GM12892 (cell line): Measurements from ENCODE around the gene AASDH. TPM values are rescaled to one million over a fixed set of nuclear protein-coding genes. Genes with fewer than 3 reads are reported as not detected.
A peak's percentile ranks its signal among the peaks of the same experiment; 100 is the strongest.

Source experiments
- DNase-seq: peaks from one replicate; pipeline ENCODE4 v3.0.0; 2011; ENCODE audit not compliant: insufficient read length
- FAIRE-seq: peaks from 2 replicates; lab custom pipeline; 2011; peaks lifted over from hg19 to GRCh38; lab: Jason Lieb, UNC
- POLR2A ChIP-seq: IDR thresholded peaks from 2 replicates; pipeline ENCODE4 v1.6.1; 2011; ENCODE audit warnings: low read depth, low read length, control low read depth
- POLR2AphosphoS5 ChIP-seq: IDR thresholded peaks from 2 replicates; pipeline ENCODE4 v1.6.1; 2011; ENCODE audit warnings: low read depth, low read length, control low read depth
- TAF1 ChIP-seq: IDR thresholded peaks from 2 replicates; pipeline ENCODE4 v1.6.1; 2011; ENCODE audit warnings: low read depth, mild to moderate bottlenecking, control low read depth, low read length, borderline replicate concordance
- polyA plus RNA-seq: library from polyadenylated mRNA; unstranded; fragments of >200 nt; gene quantifications from one replicate; pipeline ENCODE4 v1.2.1, GENCODE V29; 2012; ENCODE audit warnings: missing spikeins, inconsistent platforms; ENCODE audit not compliant: missing spikeins

Gene AASDH, protein sequence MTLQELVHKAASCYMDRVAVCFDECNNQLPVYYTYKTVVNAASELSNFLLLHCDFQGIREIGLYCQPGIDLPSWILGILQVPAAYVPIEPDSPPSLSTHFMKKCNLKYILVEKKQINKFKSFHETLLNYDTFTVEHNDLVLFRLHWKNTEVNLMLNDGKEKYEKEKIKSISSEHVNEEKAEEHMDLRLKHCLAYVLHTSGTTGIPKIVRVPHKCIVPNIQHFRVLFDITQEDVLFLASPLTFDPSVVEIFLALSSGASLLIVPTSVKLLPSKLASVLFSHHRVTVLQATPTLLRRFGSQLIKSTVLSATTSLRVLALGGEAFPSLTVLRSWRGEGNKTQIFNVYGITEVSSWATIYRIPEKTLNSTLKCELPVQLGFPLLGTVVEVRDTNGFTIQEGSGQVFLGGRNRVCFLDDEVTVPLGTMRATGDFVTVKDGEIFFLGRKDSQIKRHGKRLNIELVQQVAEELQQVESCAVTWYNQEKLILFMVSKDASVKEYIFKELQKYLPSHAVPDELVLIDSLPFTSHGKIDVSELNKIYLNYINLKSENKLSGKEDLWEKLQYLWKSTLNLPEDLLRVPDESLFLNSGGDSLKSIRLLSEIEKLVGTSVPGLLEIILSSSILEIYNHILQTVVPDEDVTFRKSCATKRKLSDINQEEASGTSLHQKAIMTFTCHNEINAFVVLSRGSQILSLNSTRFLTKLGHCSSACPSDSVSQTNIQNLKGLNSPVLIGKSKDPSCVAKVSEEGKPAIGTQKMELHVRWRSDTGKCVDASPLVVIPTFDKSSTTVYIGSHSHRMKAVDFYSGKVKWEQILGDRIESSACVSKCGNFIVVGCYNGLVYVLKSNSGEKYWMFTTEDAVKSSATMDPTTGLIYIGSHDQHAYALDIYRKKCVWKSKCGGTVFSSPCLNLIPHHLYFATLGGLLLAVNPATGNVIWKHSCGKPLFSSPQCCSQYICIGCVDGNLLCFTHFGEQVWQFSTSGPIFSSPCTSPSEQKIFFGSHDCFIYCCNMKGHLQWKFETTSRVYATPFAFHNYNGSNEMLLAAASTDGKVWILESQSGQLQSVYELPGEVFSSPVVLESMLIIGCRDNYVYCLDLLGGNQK
- polyA plus RNA-seq: 8.2 TPM

DNA sequence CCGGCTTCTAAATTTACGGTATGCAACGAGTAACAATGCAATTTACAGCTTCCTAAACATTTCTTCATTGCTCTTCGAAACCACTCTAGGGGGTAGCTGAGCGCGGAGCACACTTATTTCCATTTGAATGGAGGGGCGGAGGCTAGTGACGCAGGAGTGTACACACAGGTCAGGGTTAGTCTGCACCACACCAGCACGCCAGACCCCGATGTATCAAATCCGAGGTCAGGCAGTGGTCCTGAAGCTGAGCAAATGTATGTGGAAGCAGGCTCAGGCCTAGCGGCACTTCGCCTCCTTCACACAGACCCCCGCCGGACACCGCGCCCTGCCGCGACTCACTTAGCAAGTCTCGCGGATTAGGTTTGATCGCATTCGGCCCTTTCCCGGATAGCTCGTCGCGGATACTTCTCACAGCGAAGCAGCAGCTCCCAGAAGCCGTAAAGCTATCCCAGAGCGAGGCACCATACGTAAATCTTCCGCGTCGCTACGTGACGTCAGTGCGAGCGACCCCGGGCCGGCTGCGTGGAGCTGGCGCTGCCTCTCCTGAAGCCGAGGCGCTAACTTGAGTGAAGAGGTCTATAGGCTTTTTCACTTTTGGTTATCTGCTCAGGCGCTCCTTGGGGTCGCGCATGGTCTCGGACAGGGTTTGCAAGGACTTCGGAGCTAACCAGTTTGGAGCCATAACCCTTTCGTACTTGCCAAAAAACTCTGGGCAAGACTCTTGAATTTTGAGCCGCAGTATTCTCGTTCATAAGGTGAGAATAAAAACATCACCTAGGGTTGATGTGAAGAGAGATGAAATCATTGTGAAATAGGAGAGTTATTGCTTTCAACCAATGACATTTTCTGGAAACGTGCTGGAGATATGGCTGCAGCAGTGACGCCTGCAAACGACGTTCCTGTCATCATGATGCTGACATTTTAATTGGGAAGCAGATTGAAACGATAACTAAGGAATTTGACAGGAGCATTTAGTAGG is at the start of gene AASDH:
AASDH (minus strand) TSS at position 469 of the 979 bp plus-strand sequence. CDS start 3,192 bp downstream, outside the sequence.
- DNase-seq (peak; percentile 66), FAIRE-seq (peak; percentile 100)
- peak; percentile 89 for TF ChIP-seq TAF1
- peak; percentile 95 for TF ChIP-seq POLR2AphosphoS5
- peak; percentile 95 for TF ChIP-seq POLR2A

DNA sequence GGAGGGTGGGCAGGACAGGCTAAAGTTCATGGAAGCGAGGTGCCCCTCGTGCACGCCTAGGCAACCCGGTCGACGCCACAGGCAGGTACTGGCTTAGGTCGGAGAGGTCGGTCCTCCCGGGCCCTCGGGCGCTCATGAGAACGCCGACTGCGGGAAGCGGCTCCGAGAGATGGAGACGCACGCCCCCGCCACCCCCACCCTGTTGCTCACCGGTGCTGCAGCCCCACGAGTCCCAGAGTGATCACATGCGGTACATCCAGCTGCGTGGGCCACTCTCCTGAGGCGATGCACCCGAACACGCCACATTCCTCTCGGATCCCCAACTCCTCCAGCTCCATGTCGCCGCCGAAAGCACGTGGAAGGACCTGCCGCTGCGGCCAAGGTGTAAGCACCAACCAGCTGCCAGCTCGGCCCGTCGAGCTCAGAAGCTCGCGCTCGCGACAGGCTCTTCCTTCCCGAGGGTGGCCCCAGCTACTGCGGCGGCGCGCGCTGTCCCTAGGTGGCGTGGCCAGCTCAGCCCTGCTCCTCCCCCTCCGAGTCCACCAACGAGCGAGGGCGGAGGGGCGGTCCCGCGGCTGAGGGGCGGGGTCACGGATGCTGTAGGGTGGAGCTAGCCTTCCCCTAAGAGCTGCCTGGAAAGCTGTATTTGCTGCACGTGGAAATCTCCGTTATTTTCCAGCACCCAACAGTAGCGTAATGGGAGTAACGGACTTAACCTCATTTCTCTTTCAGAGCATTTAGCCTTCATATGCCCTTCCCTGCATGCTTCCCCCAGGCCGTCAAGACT is 48.0 kb upstream of the AASDH start, which contains the start of gene PPAT:
PPAT (minus strand) TSS at position 476 of the 787 bp plus-strand sequence; CDS start at position 338, 138 bp downstream.
- DNase-seq (peak; percentile 92), FAIRE-seq (peak; percentile 96)
- TF ChIP-seq POLR2AphosphoS5: peak; percentile 88
- TF ChIP-seq POLR2A: peak; percentile 95
- 0 out of 2 replicates have a peak, but pooled peaks have one; percentile 16 for TF ChIP-seq TAF1

DNA sequence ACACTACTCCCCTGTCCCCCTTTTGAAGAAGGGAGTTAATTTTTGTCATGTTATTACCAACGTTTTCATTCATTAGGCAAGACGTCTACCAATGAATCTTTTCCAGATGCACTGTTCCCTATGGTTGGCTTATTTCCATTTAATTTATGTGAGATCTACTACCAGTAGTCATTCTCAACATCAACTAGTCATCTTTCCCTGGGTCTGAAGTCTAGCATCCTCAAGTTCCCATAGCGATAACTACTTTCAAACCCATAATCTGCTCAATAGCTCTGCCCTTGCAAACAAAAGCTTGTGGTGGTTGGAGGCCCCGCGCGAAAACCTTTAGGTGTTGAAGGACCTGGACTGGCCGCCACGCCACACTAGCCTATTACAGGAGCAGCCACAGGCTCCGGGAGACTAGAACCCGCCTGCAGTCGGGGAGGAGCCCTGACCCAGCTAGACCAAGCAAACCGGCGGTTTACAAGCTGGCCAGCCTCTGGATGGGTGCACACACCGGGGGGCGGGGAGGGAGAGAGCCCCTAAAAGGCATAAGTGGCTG is 47.4 kb upstream of the AASDH start:
- no peak for TF ChIP-seq TAF1
- peak; percentile 48 for FAIRE-seq
- peak; percentile 29 for DNase-seq

DNA sequence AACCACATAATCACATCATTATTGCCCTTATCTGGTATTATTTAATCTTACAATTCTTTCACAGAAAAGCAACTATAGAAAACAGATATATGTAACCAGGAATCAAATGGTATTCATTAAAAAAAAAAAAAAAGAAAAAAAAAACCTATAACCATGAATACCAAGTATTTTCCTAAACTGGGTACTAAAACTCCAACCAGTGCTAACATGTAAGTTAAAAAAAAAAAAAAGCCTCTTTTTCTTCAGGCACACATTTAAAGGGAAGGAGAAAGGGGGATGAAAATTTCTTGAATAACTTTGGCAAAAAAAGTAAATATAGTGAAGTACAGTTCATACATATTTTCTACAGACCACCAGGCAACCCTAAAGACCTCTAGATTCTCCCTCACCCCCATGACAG is 46.0 kb upstream of the AASDH start:
- no peak for TF ChIP-seq POLR2AphosphoS5
- TF ChIP-seq POLR2A: no peak
- no peak for TF ChIP-seq TAF1
- FAIRE-seq (no peak), DNase-seq (no peak)

DNA sequence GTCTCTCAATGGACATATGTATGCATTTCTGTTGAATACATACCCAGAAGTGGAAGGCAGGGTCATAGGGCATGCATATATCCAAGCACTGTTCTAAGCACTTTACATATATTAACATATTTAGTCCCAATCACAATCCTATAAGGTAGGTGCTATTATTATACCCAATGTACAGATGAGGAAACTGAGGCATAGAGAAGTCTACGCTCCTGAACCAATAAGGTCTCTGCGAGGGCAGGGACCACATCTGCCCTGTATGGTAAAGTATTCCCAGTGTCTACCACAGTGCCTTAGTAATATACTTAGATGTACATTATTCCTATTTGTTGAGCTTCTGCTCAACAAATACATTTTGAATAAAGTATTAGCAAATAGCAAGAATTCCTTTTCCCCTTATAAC is 42.9 kb upstream of the AASDH start:
- TF ChIP-seq POLR2A (no peak), TAF1 (no peak), POLR2AphosphoS5 (no peak)
- DNase-seq (no peak), FAIRE-seq (no peak)

DNA sequence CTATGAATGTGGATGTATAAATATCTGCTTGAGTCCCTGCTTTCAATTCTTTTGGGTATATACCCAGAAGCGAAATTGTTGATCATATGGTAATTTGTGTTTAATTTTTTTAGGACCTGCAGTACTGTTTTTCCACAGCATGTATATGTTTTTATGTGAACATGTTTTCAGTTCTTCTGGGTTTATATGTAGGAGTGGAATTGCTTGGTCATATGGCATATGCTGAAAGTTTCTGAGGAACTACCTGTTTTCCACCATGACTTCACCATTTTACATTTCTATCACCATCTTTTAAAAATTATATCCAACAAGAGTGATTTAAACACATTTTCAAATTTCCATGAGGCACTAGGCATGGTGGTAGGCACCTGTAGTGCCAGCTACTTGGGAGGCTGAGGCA is 39.9 kb upstream of the AASDH start:
- TF ChIP-seq POLR2AphosphoS5: no peak
- TF ChIP-seq TAF1: no peak
- TF ChIP-seq POLR2A: no peak
- DNase-seq (no peak), FAIRE-seq (peak; percentile 42)

DNA sequence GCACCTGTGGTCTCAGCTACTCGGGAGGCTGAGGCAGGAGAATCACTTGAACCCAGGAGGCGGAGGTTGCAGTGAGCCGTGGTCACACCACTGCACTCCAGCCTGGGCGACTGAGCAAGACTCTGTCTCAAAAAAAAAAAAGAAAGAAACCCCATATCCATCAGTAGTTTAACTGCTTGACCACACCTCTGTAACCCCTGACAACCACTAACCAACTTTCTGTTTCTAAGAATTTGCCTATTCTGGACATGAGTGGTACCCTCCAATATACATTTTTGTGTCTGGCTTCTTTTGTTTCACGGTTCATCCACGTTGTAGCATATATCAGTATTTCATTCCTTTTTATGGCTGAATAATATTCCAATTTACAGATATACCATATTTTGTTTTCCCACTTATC is 39.0 kb upstream of the AASDH start:
- peak; percentile 79 for FAIRE-seq
- TF ChIP-seq TAF1: no peak
- TF ChIP-seq POLR2A: no peak
- TF ChIP-seq POLR2AphosphoS5: no peak

DNA sequence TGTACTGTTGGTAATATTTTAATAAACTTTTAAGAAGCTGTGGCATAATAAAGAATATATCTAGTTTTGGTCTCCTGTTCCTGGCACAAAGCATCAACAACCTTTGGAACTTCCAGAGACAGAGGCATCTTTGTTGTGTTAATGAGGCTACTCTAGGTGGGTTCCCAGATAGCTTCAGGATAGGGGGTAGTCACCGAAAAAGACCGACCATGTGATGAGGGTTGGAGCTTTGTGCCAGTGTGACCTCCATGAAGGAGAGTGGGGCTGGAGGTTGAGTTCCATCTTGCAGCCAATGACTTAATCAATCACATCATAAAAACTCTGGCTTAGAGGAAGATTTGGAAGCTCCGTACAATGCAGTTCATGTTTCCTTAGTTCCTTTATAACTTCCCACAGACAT is 38.2 kb upstream of the AASDH start:
- DNase-seq (no peak), FAIRE-seq (peak; percentile 14)
- TF ChIP-seq POLR2AphosphoS5 (no peak), POLR2A (no peak), TAF1 (no peak)

More for the DNA sequence above, 39.0 kb upstream of the AASDH start:
- DNase-seq: no peak
